CD14-positive monocyte (primary cell): Measurements from ENCODE around the gene ACSM2A. TPM values are rescaled to one million over a fixed set of nuclear protein-coding genes. Genes with fewer than 3 reads are reported as not detected.
A peak's percentile ranks its signal among the peaks of the same experiment; 100 is the strongest.

Experiments used
- DNase-seq, 3 donors: peaks; one replicate each; pipeline ENCODE4 v3.0.0-alpha.2; 2011 to 2022
- H2AFZ ChIP-seq: 2 replicates; pipeline ENCODE4 v1.6.0; 2012; ENCODE audit warnings: mild to moderate bottlenecking, low read depth, low read length, inconsistent platforms; ENCODE audit not compliant: insufficient read depth, poor library complexity, severe bottlenecking
- H3K27ac ChIP-seq, 2 donors: 1 replicate in 1 of 2; 2 replicates in 1 of 2; pipeline ENCODE4 v1.5.1; 2012 to 2013; ENCODE audit warnings: low read length in 2 of 2, control low read depth in 1 of 2, inconsistent platforms in 1 of 2, low read depth in 1 of 2, mild to moderate bottlenecking in 1 of 2
- H3K27me3 ChIP-seq, 2 donors: one replicate each; pipeline versions ENCODE4 v1.6.0 to v1.6.1; 2011 to 2013; ENCODE audit warnings: low read length in 2 of 2; ENCODE audit not compliant: control insufficient read depth in 2 of 2, insufficient read depth in 2 of 2
- H3K36me3 ChIP-seq, 2 donors: replicated peaks in 1 of 2; 1 replicate in 1 of 2; 2 replicates in 1 of 2; pipeline versions ENCODE4 v1.5.1 to v1.6.1; 2012 to 2013; ENCODE audit warnings: low read length in 2 of 2, control low read depth in 1 of 2, inconsistent platforms in 1 of 2, mild to moderate bottlenecking in 1 of 2; ENCODE audit not compliant: insufficient read depth in 2 of 2, control insufficient read depth in 1 of 2
- H3K4me1 ChIP-seq, 2 donors: 1 replicate in 1 of 2; 2 replicates in 1 of 2; pipeline versions ENCODE4 v1.5.1 to v1.6.1; 2012 to 2013; ENCODE audit warnings: low read length in 2 of 2, control low read depth in 1 of 2, inconsistent platforms in 1 of 2, mild to moderate bottlenecking in 1 of 2, moderate library complexity in 1 of 2; ENCODE audit not compliant: insufficient read depth in 2 of 2, control insufficient read depth in 1 of 2
- H3K4me2 ChIP-seq: replicated peaks from 2 replicates; pipeline ENCODE3; 2012; ENCODE audit warnings: low read length, moderate library complexity, mild to moderate bottlenecking; ENCODE audit not compliant: poor library complexity, severe bottlenecking; ENCODE audit errors: extremely low read depth
- H3K4me3 ChIP-seq, 3 experiments: fragments of 200-600 bp in 1 of 3; sonication (generic) in 1 of 3; replicated peaks in 1 of 3; 1 replicate in 2 of 3; 2 replicates in 1 of 3; pipeline ENCODE4 v1.5.1; 2011 to 2013; ENCODE audit warnings: low read length in 3 of 3, mild to moderate bottlenecking in 3 of 3, control low read depth in 2 of 3, low read depth in 2 of 3, inconsistent platforms in 1 of 3, moderate library complexity in 1 of 3
- H3K79me2 ChIP-seq: 2 replicates; pipeline ENCODE4 v1.6.0; 2012; ENCODE audit warnings: mild to moderate bottlenecking, control low read depth, inconsistent platforms, low read length, moderate library complexity; ENCODE audit not compliant: insufficient read depth
- H3K9ac ChIP-seq: 2 replicates; pipeline ENCODE4 v1.6.0; 2017; ENCODE audit warnings: low read length, mild to moderate bottlenecking; ENCODE audit not compliant: insufficient read depth, poor library complexity, severe bottlenecking
- H3K9me3 ChIP-seq, 2 donors: replicated peaks in 1 of 2; 1 replicate in 1 of 2; 2 replicates in 1 of 2; pipeline versions ENCODE4 v1.5.1 to v1.6.1; 2012 to 2013; ENCODE audit warnings: low read length in 2 of 2, control low read depth in 1 of 2; ENCODE audit not compliant: control insufficient read depth in 1 of 2, insufficient read depth in 1 of 2
- H4K20me1 ChIP-seq: 2 replicates; pipeline ENCODE4 v1.6.0; 2012; ENCODE audit warnings: mild to moderate bottlenecking, low read length, control low read depth, moderate library complexity; ENCODE audit not compliant: insufficient read depth
- H3K27ac Mint-ChIP-seq, 7 donors: one replicate each; pipeline ENCODE4 v1.8.0; 2020; ENCODE audit warnings: mild to moderate bottlenecking in 7 of 7, mixed read lengths in 7 of 7, moderate library complexity in 6 of 7, inconsistent platforms in 2 of 7
- H3K27me3 Mint-ChIP-seq, 3 donors: one replicate each; pipeline ENCODE4 v1.8.0; 2021 to 2022; ENCODE audit warnings: low read depth in 3 of 3, mild to moderate bottlenecking in 3 of 3, mixed read lengths in 3 of 3, moderate library complexity in 3 of 3, inconsistent platforms in 1 of 3
- H3K36me3 Mint-ChIP-seq, 2 donors: one replicate each; pipeline ENCODE4 v1.8.0; 2020; ENCODE audit warnings: mixed read lengths in 2 of 2, inconsistent platforms in 1 of 2, mild to moderate bottlenecking in 1 of 2
- H3K4me1 Mint-ChIP-seq: one replicate; pipeline ENCODE4 v1.8.0; 2020; ENCODE audit warnings: mild to moderate bottlenecking, mixed read lengths
- H3K4me3 Mint-ChIP-seq, 2 donors: one replicate each; pipeline ENCODE4 v1.8.0; 2020; ENCODE audit warnings: mild to moderate bottlenecking in 2 of 2, mixed read lengths in 2 of 2, moderate library complexity in 1 of 2
- H3K9me3 Mint-ChIP-seq, 7 donors: one replicate each; pipeline ENCODE4 v1.8.0; 2020 to 2022; ENCODE audit warnings: mixed read lengths in 7 of 7, mild to moderate bottlenecking in 6 of 7, moderate library complexity in 6 of 7, inconsistent platforms in 2 of 7
- CTCF ChIP-seq: fragments of 200-600 bp; IDR thresholded peaks from one replicate; pipeline ENCODE4 v1.8.0; 2022; ENCODE audit warnings: antibody characterized with exemption, mild to moderate bottlenecking
- WGBS: methylation state at CpG from one replicate; pipeline ENCODE4 v1.1.5; 2013; ENCODE audit warnings: missing lambda C conversion rate; ENCODE audit not compliant: insufficient coverage; 5-methylcytosine and 5-hydroxymethylcytosine counted together
- intact Hi-C, 2 donors: fragments of 100-400 bp; cut with micrococcal nuclease; formaldehyde crosslinking; loops; one replicate each; pipeline versions ENCODE4 v1.15.0 to v1.15.1; 2023
- polyA plus RNA-seq, 3 donors: library from polyadenylated mRNA; depleted of rRNA in 1 of 3; unstranded in 2 of 3; stranded (reverse) in 1 of 3; fragments of 300-500 nt in 2 of 3; fragments of >200 nt in 1 of 3; fragmentation: Illumina TruSeq in 2 of 3; gene quantifications; 1 replicate in 2 of 3; 2 replicates in 1 of 3; pipeline ENCODE4 v1.2.3, GENCODE V29; 2012 to 2021

ACSM2A gene
- polyA plus RNA-seq, 3 donors = not detected

- no peaks in the 10 kb centered on the region for H4K20me1 ChIP-seq
- intact Hi-C loops = no loop called here
- Mint-ChIP-seq H3K4me3 (no peak overlapping the region), H3K27me3 (peaks cover 0 to 4% (median 3%) of the 10 kb centered on the region in 3 donors), H3K4me1 (no peaks in the 10 kb centered on the region), H3K9me3 (peaks cover 0 to 9% (median 3%) of the 10 kb centered on the region in 7 donors), H3K27ac (peak overlapping the region in 1 of 7 donors; percentile 59), H3K36me3 (no peaks in the 10 kb centered on the region)
- no peaks in the 10 kb centered on the region for H3K9me3 ChIP-seq
- H3K27me3 ChIP-seq = no peaks in the 10 kb centered on the region
- H2AFZ ChIP-seq = no peak overlapping the region
- no peak for TF ChIP-seq CTCF
- H3K4me3 ChIP-seq = no peak overlapping the region
- H3K4me2 ChIP-seq = no peak overlapping the region
- H3K9ac ChIP-seq = no peak overlapping the region
- H3K4me1 ChIP-seq = no peaks in the 10 kb centered on the region
- no peak for DNase-seq
- no peaks in the 10 kb centered on the region for H3K79me2 ChIP-seq
- no peaks in the 10 kb centered on the region for H3K36me3 ChIP-seq
- no peak overlapping the region for H3K27ac ChIP-seq
- WGBS = no CpG with 5 or more reads among the region's 3 CpGs
These were observed 65.8 kb downstream of the ACSM2A start for GRCh38 chr16:20517149-20517548.

- Histone ChIP-seq H3K4me2 (no peak overlapping the region), H3K36me3 (no peaks in the 10 kb centered on the region), H3K79me2 (no peaks in the 10 kb centered on the region), H3K9me3 (no peaks in the 10 kb centered on the region), H3K27me3 (no peaks in the 10 kb centered on the region), H3K4me3 (no peak overlapping the region), H4K20me1 (no peaks in the 10 kb centered on the region), H3K9ac (no peak overlapping the region), H3K4me1 (no peaks in the 10 kb centered on the region), H3K27ac (no peak overlapping the region), H2AFZ (no peak overlapping the region)
- Mint-ChIP-seq H3K4me1 (no peaks in the 10 kb centered on the region), H3K4me3 (no peak overlapping the region), H3K9me3 (peaks cover 0 to 7% (median 3%) of the 10 kb centered on the region in 7 donors), H3K36me3 (no peaks in the 10 kb centered on the region), H3K27me3 (peaks cover 0 to 2% (median 0%) of the 10 kb centered on the region in 3 donors), H3K27ac (no peak overlapping the region)
- no peak for TF ChIP-seq CTCF
- WGBS = 79% methylated on average over 3 of the region's 3 CpGs
- no peak for DNase-seq
- intact Hi-C loops = no loop called here
These were observed 67.9 kb downstream of the ACSM2A start for GRCh38 chr16:20519231-20519630.
